Testis (tissue), 3 donors: ENCODE measurements around the gene DPYD. TPM values are rescaled to one million over a fixed set of nuclear protein-coding genes. Genes with fewer than 3 reads are reported as not detected.

Source experiments
- DNase-seq: peaks from one replicate; pipeline ENCODE4 v3.0.0-alpha.2; 2019
- H3K27ac ChIP-seq, 2 donors: fragments of 200-600 bp; sonication (generic); one replicate each; pipeline ENCODE4 v1.5.1; 2019
- H3K27me3 ChIP-seq: fragments of 200-600 bp; sonication (generic); one replicate; pipeline ENCODE4 v1.5.1; 2019
- H3K36me3 ChIP-seq: fragments of 200-600 bp; sonication (generic); one replicate; pipeline ENCODE4 v1.5.1; 2017; ENCODE audit warnings: low read depth; ENCODE audit errors: missing control alignments
- H3K4me1 ChIP-seq: fragments of 200-600 bp; sonication (generic); one replicate; pipeline ENCODE4 v1.5.1; 2019
- H3K4me3 ChIP-seq, 2 donors: fragments of 200-600 bp; sonication (generic); one replicate each; pipeline ENCODE4 v1.5.1; 2017 to 2019
- H3K9me3 ChIP-seq: fragments of 200-600 bp; sonication (generic); one replicate; pipeline ENCODE4 v1.5.1; 2017
- CTCF ChIP-seq, 3 experiments: fragments of 450-650 bp in 2 of 3; fragments of 200-600 bp in 1 of 3; sonication (generic) in 1 of 3; IDR thresholded peaks; one replicate each; pipeline ENCODE4 v1.5.1; 2016 to 2019; ENCODE audit warnings: antibody characterized with exemption in 3 of 3, mild to moderate bottlenecking in 2 of 3, moderate library complexity in 1 of 3
- POLR2A ChIP-seq: fragments of 450-650 bp; IDR thresholded peaks from one replicate; pipeline ENCODE4 v1.6.1; 2017; ENCODE audit warnings: antibody characterized with exemption, mild to moderate bottlenecking, moderate library complexity
- WGBS, 2 donors: methylation state at CpG; one replicate each; pipeline ENCODE4 v1.1.5; 2018; 5-methylcytosine and 5-hydroxymethylcytosine counted together
- intact Hi-C: fragments of 100-400 bp; cut with DNase I; formaldehyde crosslinking; loops from one replicate; pipeline ENCODE4 v1.15.1; 2023; ENCODE audit warnings: low total_unique reads
- polyA plus RNA-seq: library from polyadenylated mRNA; stranded (reverse); fragments of 350-450 nt; fragmentation: Illumina TruSeq; extraction: RNeasy Lipid Tissue Mini Kit (QIAGEN cat#74804); gene quantifications from one replicate; pipeline ENCODE4 v1.2.3, GENCODE V29; 2014; ENCODE audit warnings: low read depth, low replicate concordance; ENCODE audit not compliant: insufficient read depth
- total RNA-seq, 2 donors: library from RNA; depleted of rRNA; stranded (reverse); fragments of >200 nt; gene quantifications; one replicate each; pipeline ENCODE4 v1.2.3, GENCODE V29; 2016

DPYD gene
- total and polyA plus RNA-seq, 3 donors from 2014 or later: 6.7 to 14.7 (median 11.5) TPM

- no peak overlapping the region for H3K27ac ChIP-seq
These were observed 668.8 kb downstream of the DPYD start for GRCh38 chr1:97252076-97252475.

GRCh38 chr1:97247196-97247595 is 673.6 kb downstream of the DPYD start:
- intact Hi-C loops: no loop called here

More at GRCh38 chr1:97252076-97252475, 668.8 kb downstream of the DPYD start:
- 54 to 97% methylated on average over 1 of the region's 1 CpG for WGBS, 2 donors
- no peak for TF ChIP-seq CTCF (IDR thresholded peaks at IDR 0.05)
- no peak for TF ChIP-seq POLR2A
- Histone ChIP-seq H3K9me3 (no peaks in the 10 kb centered on the region), H3K4me3 (no peak overlapping the region), H3K27me3 (no peaks in the 10 kb centered on the region), H3K4me1 (no peaks in the 10 kb centered on the region), H3K36me3 (no peaks in the 10 kb centered on the region)
- intact Hi-C loops: no loop called here
- DNase-seq: no peak

GRCh38 chr1:97245682-97246081 is 675.2 kb downstream of the DPYD start:
- H3K36me3 ChIP-seq: no peaks in the 10 kb centered on the region
- no peaks in the 10 kb centered on the region for H3K27me3 ChIP-seq
- H3K4me3 ChIP-seq: no peak overlapping the region
- H3K9me3 ChIP-seq: no peaks in the 10 kb centered on the region
- peak overlapping the region in 1 of 2 donors; percentile 18 for H3K27ac ChIP-seq
- peak; percentile 16 for DNase-seq
- intact Hi-C loops: no loop called here
- H3K4me1 ChIP-seq: no peaks in the 10 kb centered on the region
- WGBS, 2 donors: 23 to 25% methylated on average over 1 of the region's 1 CpG
- no peak for TF ChIP-seq POLR2A
- no peak for TF ChIP-seq CTCF (IDR thresholded peaks at IDR 0.05)

More at GRCh38 chr1:97247196-97247595, 673.6 kb downstream of the DPYD start:
- Histone ChIP-seq H3K9me3 (no peaks in the 10 kb centered on the region), H3K27ac (no peak overlapping the region), H3K36me3 (no peaks in the 10 kb centered on the region), H3K4me3 (no peak overlapping the region), H3K4me1 (no peaks in the 10 kb centered on the region), H3K27me3 (no peaks in the 10 kb centered on the region)
- DNase-seq: no peak
- TF ChIP-seq CTCF (IDR thresholded peaks at IDR 0.05) (no peak), POLR2A (no peak)

GRCh38 chr1:97245026-97245425 is 675.8 kb downstream of the DPYD start:
- intact Hi-C loops: no loop called here
- H3K4me1 ChIP-seq: no peaks in the 10 kb centered on the region
- H3K4me3 ChIP-seq: no peak overlapping the region
- no peaks in the 10 kb centered on the region for H3K9me3 ChIP-seq
- H3K27me3 ChIP-seq: no peaks in the 10 kb centered on the region
- no peak overlapping the region for H3K27ac ChIP-seq
- no peak for TF ChIP-seq POLR2A
- TF ChIP-seq CTCF (IDR thresholded peaks at IDR 0.05): peak in 1 of 3 experiments; percentile 12
- WGBS, 2 donors: 64 to 69% methylated on average over 4 of the region's 4 CpGs
- H3K36me3 ChIP-seq: no peaks in the 10 kb centered on the region
- no peak for DNase-seq

- Histone ChIP-seq H3K27me3 (no peaks in the 10 kb centered on the region), H3K36me3 (no peaks in the 10 kb centered on the region), H3K4me3 (no peak overlapping the region), H3K27ac (no peak overlapping the region), H3K9me3 (no peaks in the 10 kb centered on the region), H3K4me1 (no peaks in the 10 kb centered on the region)
- intact Hi-C loops: no loop called here
- TF ChIP-seq CTCF (IDR thresholded peaks at IDR 0.05): peak in 1 of 3 experiments; percentile 50
- no peak for TF ChIP-seq POLR2A
- no peak for DNase-seq
- WGBS, 2 donors: 96 to 97% methylated on average over 2 of the region's 2 CpGs
These were observed 676.8 kb downstream of the DPYD start for GRCh38 chr1:97243973-97244560.
